Body of pancreas (tissue), 4 donors: ENCODE data around the gene FUT7.

Experiments used
- POLR2A ChIP-seq, 3 donors: fragments of 450-650 bp; IDR thresholded peaks; one replicate each; pipeline ENCODE4 v1.6.1; 2016; ENCODE audit warnings: antibody characterized with exemption in 3 of 3, mild to moderate bottlenecking in 2 of 3
- TF ChIP-seq, protein P1 (sequence below), 7 experiments: fragments of 450-650 bp in 4 of 7; fragments of 200-600 bp in 3 of 7; sonication (generic) in 3 of 7; IDR thresholded peaks; one replicate each; pipeline ENCODE4 v1.5.1; 2016 to 2019; ENCODE audit warnings: antibody characterized with exemption in 7 of 7

DNA sequence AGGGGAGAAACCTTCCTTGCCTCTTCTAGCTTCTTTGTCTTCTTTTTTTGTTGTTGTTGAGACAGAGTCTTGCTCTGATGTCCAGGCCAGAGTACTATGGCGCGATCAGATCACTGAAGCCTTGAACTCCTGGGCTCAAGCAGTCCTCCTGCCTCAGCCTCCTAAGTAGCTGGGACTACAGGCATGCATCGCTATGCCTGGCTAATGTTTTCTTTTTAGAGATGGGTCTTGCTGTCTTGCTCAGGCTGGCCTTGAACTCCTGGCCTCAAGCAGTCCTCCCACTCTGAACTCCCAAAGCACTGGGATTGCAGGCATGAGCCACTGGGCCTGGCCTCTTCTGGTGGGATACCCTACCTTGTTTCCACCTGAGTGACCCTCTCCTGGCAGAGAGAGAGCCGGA is 43.0 kb downstream of the FUT7 start:
- no peak for TF ChIP-seq POLR2A (IDR thresholded peaks at IDR 0.05)
- TF ChIP-seq, protein P1, sequence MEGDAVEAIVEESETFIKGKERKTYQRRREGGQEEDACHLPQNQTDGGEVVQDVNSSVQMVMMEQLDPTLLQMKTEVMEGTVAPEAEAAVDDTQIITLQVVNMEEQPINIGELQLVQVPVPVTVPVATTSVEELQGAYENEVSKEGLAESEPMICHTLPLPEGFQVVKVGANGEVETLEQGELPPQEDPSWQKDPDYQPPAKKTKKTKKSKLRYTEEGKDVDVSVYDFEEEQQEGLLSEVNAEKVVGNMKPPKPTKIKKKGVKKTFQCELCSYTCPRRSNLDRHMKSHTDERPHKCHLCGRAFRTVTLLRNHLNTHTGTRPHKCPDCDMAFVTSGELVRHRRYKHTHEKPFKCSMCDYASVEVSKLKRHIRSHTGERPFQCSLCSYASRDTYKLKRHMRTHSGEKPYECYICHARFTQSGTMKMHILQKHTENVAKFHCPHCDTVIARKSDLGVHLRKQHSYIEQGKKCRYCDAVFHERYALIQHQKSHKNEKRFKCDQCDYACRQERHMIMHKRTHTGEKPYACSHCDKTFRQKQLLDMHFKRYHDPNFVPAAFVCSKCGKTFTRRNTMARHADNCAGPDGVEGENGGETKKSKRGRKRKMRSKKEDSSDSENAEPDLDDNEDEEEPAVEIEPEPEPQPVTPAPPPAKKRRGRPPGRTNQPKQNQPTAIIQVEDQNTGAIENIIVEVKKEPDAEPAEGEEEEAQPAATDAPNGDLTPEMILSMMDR (IDR thresholded peaks at IDR 0.05) = no peak
